Transverse colon (tissue), 4 donors: ENCODE results near the gene KCTD16.

Source experiments
- EP300 ChIP-seq: sonication (generic); formaldehyde crosslinking; IDR thresholded peaks from one replicate; pipeline ENCODE4 v1.6.1; 2017; ENCODE audit warnings: antibody characterized with exemption, low read depth
- POLR2A ChIP-seq: fragments of 450-650 bp; IDR thresholded peaks from one replicate; pipeline ENCODE4 v1.6.1; 2016; ENCODE audit warnings: antibody characterized with exemption, mild to moderate bottlenecking, moderate library complexity
- POLR2AphosphoS5 ChIP-seq, 3 donors: sonication (generic); formaldehyde crosslinking; IDR thresholded peaks; one replicate each; pipeline ENCODE4 v1.6.1; 2016; ENCODE audit warnings: antibody characterized with exemption in 3 of 3
- TF ChIP-seq, protein P1 (sequence below), 5 experiments: fragments of 200-600 bp in 3 of 5; fragments of 450-650 bp in 2 of 5; sonication (generic) in 3 of 5; IDR thresholded peaks; 1 replicate in 2 of 5; 2 replicates in 3 of 5; pipeline ENCODE4 v1.5.1; 2016 to 2017; ENCODE audit warnings: antibody characterized with exemption in 5 of 5, inconsistent platforms in 3 of 5, mild to moderate bottlenecking in 2 of 5, moderate library complexity in 1 of 5

DNA sequence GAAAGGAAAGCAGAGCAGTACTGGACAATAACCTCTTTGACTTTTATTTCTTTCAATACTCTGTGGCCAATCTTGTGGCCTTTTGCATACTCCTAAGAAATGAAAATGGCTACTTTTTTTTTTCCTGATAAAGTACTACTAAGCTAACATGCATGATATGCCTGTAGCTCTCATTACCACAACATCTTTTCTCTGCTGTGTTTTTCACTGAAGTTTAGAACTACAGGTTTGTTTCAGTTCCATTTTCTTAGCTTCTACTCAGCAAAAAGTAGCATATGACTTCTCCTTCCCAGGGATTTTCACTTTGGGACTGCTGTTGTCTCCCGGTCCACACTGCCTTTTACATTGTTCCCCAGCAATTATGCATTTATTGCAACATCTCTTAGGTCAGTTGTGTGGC, 204.0 kb downstream of the KCTD16 start:
- TF ChIP-seq, protein P1, sequence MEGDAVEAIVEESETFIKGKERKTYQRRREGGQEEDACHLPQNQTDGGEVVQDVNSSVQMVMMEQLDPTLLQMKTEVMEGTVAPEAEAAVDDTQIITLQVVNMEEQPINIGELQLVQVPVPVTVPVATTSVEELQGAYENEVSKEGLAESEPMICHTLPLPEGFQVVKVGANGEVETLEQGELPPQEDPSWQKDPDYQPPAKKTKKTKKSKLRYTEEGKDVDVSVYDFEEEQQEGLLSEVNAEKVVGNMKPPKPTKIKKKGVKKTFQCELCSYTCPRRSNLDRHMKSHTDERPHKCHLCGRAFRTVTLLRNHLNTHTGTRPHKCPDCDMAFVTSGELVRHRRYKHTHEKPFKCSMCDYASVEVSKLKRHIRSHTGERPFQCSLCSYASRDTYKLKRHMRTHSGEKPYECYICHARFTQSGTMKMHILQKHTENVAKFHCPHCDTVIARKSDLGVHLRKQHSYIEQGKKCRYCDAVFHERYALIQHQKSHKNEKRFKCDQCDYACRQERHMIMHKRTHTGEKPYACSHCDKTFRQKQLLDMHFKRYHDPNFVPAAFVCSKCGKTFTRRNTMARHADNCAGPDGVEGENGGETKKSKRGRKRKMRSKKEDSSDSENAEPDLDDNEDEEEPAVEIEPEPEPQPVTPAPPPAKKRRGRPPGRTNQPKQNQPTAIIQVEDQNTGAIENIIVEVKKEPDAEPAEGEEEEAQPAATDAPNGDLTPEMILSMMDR (IDR thresholded peaks at IDR 0.05) = no peak
- TF ChIP-seq POLR2AphosphoS5 (IDR thresholded peaks at IDR 0.05) (no peak), EP300 (no peak), POLR2A (no peak)
